HG03025 (cell line): Measurements from ENCODE around the gene GABARAPL1.
A peak's percentile ranks its signal among the peaks of the same experiment; 100 is the strongest.
"Not testable (repeated sequence)": the region's sequence is repeated elsewhere in the genome, so short reads cannot be mapped to it uniquely, and the experiment has no call there.

Source experiments
- ATAC-seq: cut with Tn5 transposase; IDR thresholded peaks from one replicate; pipeline ENCODE4 v1.9.1; 2021; ENCODE audit warnings: mild to moderate bottlenecking, moderate library complexity; ENCODE audit not compliant: unreplicated experiment, low FRiP score

GABARAPL1 gene

GRCh38 chr12:10196210-10196609, 16.5 kb upstream of the GABARAPL1 start:
- peak; percentile 41 for ATAC-seq

GRCh38 chr12:10197879-10198278, 14.8 kb upstream of the GABARAPL1 start:
- ATAC-seq, result no peak

- not testable (repeated sequence) for ATAC-seq
These were observed 8.2 kb upstream of the GABARAPL1 start for GRCh38 chr12:10204495-10204894.

GRCh38 chr12:10205220-10205807, 7.4 kb upstream of the GABARAPL1 start:
- ATAC-seq, result no peak

GRCh38 chr12:10207136-10207535, 5.5 kb upstream of the GABARAPL1 start:
- ATAC-seq, result no peak

GRCh38 chr12:10210225-10210624, 2.5 kb upstream of the GABARAPL1 start:
- no peak for ATAC-seq

- ATAC-seq, result no peak
These were observed 1.4 kb upstream of the GABARAPL1 start for GRCh38 chr12:10211101-10211939.

GRCh38 chr12:10211940-10212738, 538 bp upstream of the GABARAPL1 start:
- peak; percentile 57 for ATAC-seq

- no peak for ATAC-seq
These were observed 775 bp downstream of the GABARAPL1 start for GRCh38 chr12:10213168-10214135.

GRCh38 chr12:10214136-10214894, 1.6 kb downstream of the GABARAPL1 start:
- no peak for ATAC-seq

GRCh38 chr12:10214895-10215267, 2.2 kb downstream of the GABARAPL1 start:
- ATAC-seq, result no peak

GRCh38 chr12:10215436-10215835, 2.8 kb downstream of the GABARAPL1 start:
- ATAC-seq, result no peak

- not testable (repeated sequence) for ATAC-seq
These were observed 3.3 kb downstream of the GABARAPL1 start for GRCh38 chr12:10215946-10216345.

- no peak for ATAC-seq
These were observed 5.3 kb downstream of the GABARAPL1 start for GRCh38 chr12:10218021-10218420.

GRCh38 chr12:10220398-10221077, 7.9 kb downstream of the GABARAPL1 start:
- ATAC-seq, result no peak

- ATAC-seq, result no peak
These were observed 9.2 kb downstream of the GABARAPL1 start for GRCh38 chr12:10221846-10222245.

- ATAC-seq, result no peak
These were observed 10.5 kb downstream of the GABARAPL1 start for GRCh38 chr12:10223208-10223607.

- ATAC-seq, result not testable (repeated sequence)
These were observed 12.7 kb downstream of the GABARAPL1 start for GRCh38 chr12:10225426-10225825.

GRCh38 chr12:10226086-10226485, 13.4 kb downstream of the GABARAPL1 start:
- no peak for ATAC-seq
